Globus pallidus (tissue), 1 donor: ENCODE results near the gene PNMT.
"Not testable (repeated sequence)": the region's sequence is repeated elsewhere in the genome, so short reads cannot be mapped to it uniquely, and the experiment has no call there.

ENCODE experiments used
- DNase-seq: peaks from one replicate; pipeline ENCODE4 v3.0.0-alpha.2; 2015; ENCODE audit warnings: low spot score

PNMT gene

DNA sequence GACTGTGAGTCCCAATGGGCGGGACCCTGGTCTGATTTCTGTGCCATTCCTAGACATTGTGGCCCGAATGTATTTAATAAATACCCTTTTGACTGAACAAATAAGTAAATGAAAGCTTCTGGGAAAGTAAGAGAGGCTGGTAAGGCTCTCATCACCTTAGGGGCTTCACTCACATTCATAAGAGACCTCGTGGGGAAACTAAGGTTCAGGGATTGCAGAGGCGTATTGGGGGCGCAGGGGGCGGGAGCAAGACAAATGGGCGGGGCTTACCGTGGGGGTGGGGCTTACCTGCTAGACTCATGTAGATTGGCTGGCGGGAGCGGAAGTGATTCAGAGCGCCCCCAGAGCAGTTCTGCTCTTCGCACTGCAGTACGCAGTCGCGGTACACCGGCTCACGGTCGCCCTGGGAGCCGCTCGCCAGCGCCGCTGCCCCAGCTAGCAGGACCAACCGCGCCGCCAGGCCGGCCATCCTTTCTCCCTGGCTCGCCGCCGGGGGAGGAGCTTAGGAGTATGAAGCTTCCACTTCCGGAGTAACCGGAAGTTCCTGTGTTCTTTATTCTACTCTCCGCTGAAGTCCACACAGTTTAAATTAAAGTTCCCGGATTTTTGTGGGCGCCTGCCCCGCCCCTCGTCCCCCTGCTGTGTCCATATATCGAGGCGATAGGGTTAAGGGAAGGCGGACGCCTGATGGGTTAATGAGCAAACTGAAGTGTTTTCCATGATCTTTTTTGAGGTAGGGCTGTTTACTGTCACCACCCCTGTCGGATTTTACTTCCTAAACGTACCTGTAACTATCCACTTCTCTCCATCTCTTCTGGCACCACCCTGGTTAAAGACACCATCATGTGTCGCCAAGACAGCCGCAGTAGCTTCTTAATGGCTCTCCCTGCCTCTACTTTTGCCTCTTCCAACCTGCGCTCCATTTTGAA is 19.6 kb downstream of the PNMT start, which contains the start of gene PGAP3:
Gene PGAP3 (minus strand): TSS at position 512 of the 929 bp plus-strand sequence. CDS start 43 bp downstream, at position 469.
- peak; percentile 79 for DNase-seq

DNA sequence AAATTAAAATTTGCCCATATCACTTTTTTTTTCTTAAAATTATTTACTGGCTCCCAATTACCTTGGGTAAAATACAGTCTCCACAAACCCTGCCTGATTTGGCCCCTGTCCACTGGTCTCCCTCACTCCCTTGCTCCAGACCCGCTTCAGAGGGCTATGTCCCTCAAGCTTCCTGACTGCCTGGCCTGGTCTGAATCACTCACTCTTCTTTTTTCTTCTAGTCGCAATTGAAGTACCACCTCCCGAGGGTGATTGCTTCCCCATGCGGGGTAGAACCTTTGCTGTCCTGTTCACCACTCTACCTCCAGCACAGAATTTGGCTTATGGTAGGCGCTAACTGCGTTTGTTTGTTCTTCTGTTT is 20.2 kb downstream of the PNMT start:
- no peak for DNase-seq

DNA sequence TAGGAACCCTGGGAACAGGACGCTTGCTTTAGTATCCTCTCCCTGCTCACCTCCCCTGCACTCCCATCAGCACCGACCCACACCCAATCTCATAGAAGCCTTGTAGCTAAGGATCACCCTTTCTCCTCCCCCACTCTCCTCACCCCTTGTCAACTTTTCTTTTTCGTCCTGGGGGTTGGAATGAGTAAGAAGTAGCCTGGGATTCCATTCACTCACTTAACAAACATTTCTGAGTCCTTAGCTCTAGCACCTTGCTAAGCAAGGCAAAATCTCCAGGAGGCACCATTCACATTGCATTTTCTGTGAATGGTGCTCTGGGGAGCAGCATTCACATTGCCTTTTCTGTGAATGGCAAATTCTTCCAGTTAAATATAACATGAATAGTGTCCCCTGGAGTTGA is 20.7 kb downstream of the PNMT start:
- no peak for DNase-seq

DNA sequence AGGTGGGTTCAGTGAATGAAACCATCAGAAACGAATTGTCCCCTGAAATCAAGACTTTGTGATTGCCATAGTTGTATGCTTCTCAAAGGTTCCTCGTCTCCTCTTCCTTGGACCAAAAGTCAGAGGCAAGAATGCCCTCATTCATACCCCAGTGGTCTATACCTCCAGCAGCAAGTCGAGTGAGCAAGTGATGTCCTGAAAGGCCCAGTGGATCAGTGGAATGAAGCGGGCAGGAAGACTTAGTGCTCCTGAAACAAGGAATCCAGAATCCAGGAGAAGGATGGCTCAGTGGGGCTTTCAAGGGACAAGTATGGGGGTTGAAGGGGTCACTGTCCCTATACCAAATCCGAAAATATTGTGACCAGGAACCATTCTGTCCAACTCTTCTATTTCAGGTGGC is 26.3 kb downstream of the PNMT start:
- no peak for DNase-seq

DNA sequence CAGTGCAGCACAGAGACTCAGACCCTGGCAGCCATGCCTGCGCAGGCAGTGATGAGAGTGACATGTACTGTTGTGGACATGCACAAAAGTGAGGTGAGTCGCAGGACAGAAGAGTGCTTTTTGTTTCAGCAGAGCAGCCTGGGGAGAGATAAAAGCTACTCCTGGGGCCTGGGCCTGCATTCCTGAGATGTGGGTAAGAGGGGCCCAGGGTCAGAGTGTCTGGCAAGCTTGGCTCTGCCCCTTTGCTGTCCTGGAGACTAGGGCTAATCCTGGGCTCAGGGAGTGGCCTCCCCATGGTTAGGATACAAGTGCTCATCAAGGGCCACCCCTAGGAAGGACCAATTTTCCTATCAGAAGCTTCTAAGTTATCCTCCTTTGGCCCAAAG is 26.8 kb downstream of the PNMT start:
- DNase-seq = no peak

DNA sequence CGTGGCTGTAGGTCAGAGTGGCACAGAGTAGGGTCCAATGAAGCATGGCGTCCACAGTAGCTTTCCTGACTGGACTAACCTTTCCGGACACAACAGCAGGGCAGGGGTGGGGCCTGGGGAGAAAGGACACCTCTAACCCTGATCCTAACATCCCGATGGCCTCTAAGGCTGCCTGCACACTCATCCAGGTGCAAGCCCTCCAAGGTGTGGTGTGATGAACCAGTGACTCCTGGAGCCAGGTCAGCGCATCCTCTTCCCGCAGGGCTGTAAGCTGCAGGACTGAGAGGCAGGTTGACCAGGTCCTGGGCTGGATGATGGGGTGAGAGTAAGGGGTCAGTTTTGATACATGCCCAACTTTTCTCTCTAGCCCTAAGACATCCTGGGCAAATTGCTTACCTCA is 28.5 kb downstream of the PNMT start:
- no peak for DNase-seq

DNA sequence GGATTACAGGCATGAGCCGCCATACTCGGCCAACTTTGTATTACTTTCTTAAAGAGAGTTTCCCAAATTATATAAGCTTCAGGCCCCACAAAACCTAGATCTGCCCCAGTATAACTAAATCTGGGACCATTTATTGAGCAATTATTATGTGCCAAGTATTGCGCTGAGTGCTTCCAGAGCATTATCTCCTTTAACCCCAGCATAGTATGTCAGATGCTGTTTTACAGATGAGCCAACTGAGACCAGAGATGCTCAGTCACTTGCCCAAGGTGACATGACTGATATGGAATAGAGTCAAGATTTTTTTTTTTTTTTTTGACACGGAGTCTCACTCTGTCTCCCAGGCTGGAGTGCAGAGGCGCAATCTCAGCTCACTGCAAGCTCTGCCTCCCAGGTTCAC is 29.7 kb downstream of the PNMT start:
- no peak for DNase-seq

DNA sequence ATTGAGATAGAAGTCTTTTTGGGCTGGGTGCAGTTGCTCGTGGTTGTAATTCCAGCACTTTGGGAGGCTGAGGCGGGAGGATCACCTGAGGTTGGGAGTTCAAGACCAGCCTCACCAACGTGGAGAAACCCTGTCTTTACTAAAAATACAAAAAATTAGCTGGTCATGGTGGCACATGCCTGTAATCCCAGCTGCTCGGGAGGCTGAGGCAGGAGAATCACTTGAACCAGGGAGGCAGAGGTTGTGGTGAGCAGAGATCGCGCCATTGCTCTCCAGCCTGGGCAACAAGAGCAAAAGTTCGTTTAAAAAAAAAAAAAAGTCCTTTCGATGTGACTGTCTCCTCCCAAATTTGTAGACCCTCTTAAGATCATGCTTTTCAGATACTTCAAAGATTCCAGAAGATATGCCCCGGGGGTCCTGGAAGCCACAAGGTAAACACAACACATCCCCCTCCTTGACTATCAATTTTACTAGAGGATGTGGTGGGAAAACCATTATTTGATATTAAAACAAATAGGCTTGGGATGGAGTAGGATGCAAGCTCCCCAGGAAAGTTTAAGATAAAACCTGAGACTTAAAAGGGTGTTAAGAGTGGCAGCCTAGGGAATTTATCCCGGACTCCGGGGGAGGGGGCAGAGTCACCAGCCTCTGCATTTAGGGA is 31.0 kb downstream of the PNMT start:
- DNase-seq = not testable (repeated sequence)

DNA sequence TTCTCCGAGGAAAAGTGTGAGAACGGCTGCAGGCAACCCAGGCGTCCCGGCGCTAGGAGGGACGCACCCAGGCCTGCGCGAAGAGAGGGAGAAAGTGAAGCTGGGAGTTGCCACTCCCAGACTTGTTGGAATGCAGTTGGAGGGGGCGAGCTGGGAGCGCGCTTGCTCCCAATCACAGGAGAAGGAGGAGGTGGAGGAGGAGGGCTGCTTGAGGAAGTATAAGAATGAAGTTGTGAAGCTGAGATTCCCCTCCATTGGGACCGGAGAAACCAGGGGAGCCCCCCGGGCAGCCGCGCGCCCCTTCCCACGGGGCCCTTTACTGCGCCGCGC is 31.5 kb downstream of the PNMT start, which contains the start of gene ERBB2:
Gene ERBB2 (plus strand): TSS at position 247 of the 330 bp plus-strand sequence. CDS start 175 bp downstream, outside the sequence.
- DNase-seq = no peak

DNA sequence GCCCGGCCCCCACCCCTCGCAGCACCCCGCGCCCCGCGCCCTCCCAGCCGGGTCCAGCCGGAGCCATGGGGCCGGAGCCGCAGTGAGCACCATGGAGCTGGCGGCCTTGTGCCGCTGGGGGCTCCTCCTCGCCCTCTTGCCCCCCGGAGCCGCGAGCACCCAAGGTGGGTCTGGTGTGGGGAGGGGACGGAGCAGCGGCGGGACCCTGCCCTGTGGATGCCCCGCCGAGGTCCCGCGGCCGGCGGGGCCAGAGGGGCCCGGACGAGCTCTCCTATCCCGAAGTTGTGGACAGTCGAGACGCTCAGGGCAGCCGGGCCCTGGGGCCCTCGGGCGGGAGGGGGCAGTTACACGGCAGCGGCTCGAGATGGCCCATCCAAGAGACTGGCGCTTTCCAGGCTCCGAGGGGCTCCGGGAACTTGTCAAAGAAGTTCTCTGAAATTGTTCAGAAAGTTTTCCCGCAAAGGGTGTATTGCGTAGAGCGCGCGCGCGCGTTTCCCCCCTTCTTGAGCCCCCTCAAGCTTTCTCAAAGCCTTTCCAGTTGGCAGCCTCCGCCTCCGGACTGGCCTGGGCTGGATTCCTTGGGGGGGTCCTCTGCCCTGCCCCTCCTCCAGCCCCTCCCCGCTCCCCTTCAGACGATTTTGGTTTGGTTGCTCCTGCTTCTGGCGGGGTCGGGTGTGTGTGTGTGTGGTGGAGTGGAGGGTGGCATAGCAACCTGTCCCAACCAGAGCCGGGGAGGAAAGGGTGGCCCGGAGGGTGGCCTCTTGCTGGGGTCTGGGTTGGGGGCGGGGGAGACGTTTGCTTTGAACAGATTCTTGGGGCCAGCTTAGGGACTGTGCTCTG is 32.1 kb downstream of the PNMT start:
- no peak for DNase-seq

DNA sequence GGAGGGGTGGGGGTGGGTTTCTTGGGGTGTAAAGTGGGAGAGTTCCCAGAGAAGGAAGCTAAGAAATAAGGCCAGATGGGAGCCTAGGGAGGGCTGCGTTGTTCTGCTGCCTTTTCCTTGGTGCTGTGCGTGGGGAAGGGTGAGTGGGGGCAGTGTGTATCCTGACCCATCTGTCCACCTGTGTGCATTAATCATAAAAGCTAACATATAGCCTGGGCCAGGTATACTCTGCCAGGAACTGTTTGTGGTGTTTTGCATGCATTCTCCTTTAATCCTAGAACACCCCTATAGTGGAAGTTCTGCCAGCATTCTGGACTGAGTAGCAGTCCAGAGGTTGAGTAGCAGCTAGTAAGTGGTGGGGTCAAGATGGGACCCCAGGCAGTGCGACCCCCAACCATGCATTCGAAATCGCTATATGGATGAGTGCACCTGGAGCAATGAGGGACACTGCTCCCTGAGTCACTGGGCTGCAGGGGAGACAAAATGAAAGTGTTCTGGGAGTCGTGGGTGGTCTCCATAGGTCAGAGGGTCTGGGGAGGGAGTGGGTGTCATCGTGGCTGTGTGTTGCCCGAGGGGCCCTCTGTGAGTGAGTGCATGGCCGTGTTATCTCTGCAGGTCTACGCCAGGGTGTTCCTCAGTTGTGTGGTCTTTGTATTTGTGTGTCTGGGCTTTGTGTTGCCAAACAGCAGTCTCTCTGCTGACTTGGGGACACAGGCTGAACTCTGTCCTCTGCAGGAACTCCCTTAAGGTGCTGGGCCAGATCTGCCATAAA is 32.9 kb downstream of the PNMT start:
- DNase-seq = no peak

DNA sequence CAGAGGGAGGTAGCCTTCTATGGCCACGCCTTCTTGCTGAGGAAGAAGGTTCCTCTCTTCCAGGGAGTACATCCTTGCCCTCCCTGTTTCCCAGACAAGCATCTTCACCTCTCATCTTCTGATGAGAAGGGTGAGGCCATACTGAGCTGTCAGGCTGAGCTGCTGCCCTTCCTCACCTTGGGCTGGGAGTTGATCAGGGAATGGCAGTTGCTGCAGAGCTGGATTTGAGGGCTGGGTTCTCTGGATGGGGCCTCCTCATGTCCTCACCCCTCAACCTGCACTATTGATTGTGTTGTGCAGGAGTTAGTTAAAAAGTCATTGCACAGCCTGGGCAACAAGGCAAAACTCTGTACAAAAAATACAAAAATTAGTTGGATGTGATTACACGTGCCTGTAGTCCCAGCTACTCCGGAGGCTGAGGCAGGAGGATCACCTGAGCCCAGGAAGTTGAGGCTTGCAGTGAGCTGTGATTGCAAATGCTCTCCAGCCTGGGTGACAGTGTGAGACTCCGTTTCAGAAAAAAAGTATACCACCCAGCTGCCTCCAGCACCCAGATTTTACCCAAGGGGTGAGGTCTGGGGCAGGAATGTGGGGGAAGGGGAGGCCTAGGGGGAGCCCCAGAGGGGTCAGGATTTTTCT is 33.6 kb downstream of the PNMT start:
- no peak for DNase-seq

DNA sequence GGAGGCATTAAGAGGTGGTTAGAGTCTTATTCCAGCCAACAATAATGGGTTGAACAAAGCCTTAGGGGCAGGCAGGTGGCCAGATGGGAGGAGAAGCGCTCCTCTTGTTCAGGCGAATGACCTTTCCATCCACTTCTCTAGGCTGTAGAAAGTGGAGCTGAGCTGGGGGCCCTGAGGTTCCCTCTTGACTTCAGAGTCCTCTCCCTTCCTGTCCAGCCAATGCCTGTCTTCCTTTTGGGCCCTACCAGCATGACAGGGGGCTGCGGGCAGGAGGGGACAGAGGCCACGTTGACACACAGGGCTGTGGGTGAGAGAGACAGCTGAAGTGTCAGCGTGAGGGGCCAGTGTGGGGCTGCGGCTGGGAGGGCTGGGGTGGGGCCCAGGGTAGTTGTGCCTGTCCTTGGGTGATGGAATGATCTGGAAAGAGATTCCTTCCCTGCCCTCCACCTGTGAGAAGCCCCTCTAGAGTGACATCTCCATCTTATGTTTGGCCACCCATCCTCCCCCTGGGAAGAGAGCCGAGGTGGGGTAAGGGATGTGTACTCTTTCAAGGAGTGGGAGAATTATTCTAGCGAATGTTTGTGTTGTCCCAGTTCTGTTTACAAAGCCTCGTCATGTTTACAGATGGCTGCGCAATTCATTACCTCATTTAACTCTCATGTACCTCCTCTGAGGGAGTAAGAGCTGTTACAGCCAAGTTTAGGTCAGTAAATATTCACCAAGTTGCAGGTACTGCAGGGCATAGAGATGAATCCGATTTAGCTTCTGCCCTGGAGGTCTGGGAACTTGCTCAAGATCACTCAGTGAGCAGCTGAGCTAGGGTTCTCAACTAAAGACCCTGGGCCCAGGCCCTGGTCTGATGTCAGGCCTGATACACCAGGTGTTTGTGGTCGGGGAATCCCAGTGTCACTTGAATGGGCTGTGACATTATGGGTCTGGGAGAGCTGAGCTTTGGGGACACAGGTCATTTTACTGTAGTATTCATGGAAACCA is 34.9 kb downstream of the PNMT start:
- no peak for DNase-seq

DNA sequence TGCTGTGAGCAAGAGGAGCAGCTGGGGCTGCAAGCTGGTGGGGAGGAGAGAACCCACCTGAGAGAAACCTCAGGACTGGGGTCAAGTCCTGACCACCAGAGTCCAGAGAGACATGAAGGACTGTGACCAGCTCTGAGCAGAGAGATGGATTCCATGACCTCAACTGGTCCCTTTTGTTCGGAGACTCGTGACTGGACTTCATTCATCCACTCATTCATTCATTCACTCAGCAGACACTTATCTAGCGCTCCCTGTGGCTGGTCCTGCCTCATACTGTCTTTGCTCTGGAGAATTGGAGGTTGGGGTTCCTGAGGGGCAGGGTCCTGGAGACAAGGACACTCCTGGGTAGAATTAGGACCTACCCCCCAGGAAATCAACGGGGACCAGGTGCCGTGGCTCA is 35.7 kb downstream of the PNMT start:
- no peak for DNase-seq

DNA sequence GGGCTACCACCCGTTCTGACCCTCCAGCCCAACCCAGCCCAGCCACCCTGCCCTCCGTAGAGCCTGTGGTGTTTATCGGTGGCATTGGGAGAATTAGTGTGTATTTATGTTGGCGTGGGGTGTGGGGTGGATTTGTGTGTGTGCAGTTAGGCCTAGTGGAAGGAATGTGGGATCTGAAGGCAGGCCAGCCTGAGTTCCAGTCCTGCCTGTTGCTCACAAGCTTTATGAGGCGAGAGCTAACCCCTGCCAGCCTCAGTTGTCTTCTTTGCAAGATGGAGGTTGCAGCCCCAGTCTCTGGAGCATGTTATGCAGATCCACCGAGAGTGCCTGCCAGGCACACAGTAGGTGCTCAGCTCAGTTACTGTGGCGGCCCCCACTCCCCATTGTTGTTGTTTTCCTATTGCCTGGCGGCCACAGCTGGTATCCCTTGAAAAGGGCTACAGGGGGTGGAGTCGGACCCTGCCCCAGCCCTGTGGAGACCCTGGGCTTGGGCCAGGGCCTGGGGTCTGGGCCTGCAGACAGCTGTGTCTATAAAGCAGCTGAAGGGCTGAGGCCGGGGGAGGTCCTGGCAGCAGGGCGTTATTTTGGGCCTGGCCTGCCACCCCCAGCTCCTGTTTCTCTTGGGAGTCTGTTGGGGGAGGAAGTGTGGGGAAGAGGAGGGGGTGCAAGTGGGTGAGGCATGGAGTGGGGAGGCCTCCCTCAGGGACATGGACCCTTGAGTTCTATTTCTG is 36.7 kb downstream of the PNMT start:
- DNase-seq = no peak

DNA sequence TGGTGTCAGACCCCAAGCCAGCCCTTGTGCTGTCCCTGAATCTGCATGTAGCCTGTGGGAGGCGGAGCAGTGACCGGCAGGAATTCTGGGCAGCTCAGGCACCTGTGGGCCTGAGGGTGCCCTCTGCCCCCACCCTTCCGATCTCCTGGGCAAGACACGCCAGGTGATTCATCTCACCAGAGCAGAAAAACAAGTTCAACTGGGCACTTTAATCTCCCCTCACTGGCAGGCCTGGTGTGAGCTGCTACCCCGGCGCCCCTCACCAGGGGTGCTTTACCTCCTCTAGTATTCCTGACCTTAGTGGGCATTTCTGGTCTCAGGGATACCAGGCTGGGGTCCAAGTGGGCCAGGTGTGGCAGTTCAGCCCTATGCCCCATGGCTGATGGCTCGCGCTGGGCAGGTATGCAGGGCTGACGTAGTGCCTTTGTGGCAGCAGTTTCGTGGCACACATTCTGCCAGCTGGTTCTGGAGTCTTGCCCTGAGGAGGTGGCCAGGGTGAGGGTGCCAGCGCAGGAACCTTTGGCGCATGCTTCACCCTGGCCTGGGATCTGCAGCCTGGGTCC is 37.6 kb downstream of the PNMT start:
- no peak for DNase-seq

DNA sequence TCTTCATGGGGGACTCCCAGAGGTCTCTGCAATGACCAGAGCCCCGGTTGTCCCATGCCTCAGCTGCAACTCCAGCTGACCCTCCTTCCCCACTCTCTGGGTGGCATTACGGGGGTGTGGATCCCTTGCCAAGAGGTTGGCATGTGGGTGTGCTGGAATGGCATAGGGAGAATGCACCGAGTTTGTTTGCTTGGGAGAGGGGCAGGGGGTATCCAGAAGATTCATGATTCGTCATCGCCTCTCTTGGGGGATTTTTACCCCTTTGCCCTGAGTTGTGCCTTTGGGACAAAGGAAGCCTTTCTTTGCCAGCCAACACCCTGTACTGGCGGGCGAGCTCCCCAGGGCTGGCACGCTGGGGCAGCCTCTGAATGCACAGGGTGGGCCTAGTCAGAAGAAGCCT is 38.1 kb downstream of the PNMT start:
- DNase-seq = no peak

DNA sequence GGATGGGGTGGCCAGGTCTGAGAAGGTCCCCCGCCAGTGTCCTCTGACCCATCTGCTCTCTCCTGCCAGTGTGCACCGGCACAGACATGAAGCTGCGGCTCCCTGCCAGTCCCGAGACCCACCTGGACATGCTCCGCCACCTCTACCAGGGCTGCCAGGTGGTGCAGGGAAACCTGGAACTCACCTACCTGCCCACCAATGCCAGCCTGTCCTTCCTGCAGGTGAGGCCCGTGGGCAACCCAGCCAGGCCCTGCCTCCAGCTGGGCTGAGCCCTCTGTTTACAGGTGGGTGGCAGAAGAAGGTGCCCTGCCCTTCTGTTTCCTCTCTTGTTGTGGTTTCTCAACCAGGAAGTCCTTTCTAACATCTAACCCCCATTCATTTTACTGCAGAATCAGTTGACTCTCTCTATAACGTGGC is 38.7 kb downstream of the PNMT start:
- DNase-seq = no peak
